Stomach (tissue), 9 donors: ENCODE data around the gene RHOT1. TPM values are rescaled to one million over a fixed set of nuclear protein-coding genes. Genes with fewer than 3 reads are reported as not detected.
"Not testable (repeated sequence)": the region's sequence is repeated elsewhere in the genome, so short reads cannot be mapped to it uniquely, and the experiment has no call there.

Experiments used
- DNase-seq, 2 donors: peaks; one replicate each; pipeline versions ENCODE4 v3.0.0 to v3.0.0-alpha.2; 2013 to 2019
- H3K27ac ChIP-seq, 5 donors: fragments of 200-600 bp in 4 of 5; sonication (generic) in 4 of 5; one replicate each; pipeline ENCODE4 v1.5.1; 2013 to 2019; ENCODE audit warnings: mild to moderate bottlenecking in 1 of 5, moderate library complexity in 1 of 5
- H3K27me3 ChIP-seq, 3 donors: fragments of 200-600 bp; sonication (generic); one replicate each; pipeline ENCODE4 v1.5.1; 2017 to 2019; ENCODE audit warnings: mixed run types in 1 of 3
- H3K36me3 ChIP-seq, 4 donors: fragments of 200-600 bp; sonication (generic); 1 replicate in 3 of 4; 2 replicates in 1 of 4; pipeline ENCODE4 v1.5.1; 2016 to 2019
- H3K4me1 ChIP-seq, 4 donors: fragments of 200-600 bp; sonication (generic); one replicate each; pipeline ENCODE4 v1.5.1; 2016 to 2019
- H3K4me3 ChIP-seq, 4 donors: fragments of 200-600 bp; sonication (generic) in 3 of 4; one replicate each; pipeline ENCODE4 v1.5.1; 2016 to 2019; ENCODE audit warnings: mild to moderate bottlenecking in 1 of 4
- H3K9me3 ChIP-seq, 4 donors: fragments of 200-600 bp; sonication (generic); one replicate each; pipeline ENCODE4 v1.5.1; 2016 to 2019
- CTCF ChIP-seq, 7 experiments: fragments of 450-650 bp in 4 of 7; fragments of 200-600 bp in 3 of 7; sonication (generic) in 3 of 7; IDR thresholded peaks; one replicate each; pipeline ENCODE4 v1.5.1; 2016 to 2019; ENCODE audit warnings: antibody characterized with exemption in 7 of 7, control low read depth in 2 of 7, mild to moderate bottlenecking in 1 of 7
- EP300 ChIP-seq: sonication (generic); formaldehyde crosslinking; IDR thresholded peaks from one replicate; pipeline ENCODE4 v1.6.1; 2017; ENCODE audit warnings: antibody characterized with exemption
- POLR2A ChIP-seq, 4 donors: fragments of 450-650 bp; IDR thresholded peaks; one replicate each; pipeline ENCODE4 v1.6.1; 2016; ENCODE audit warnings: antibody characterized with exemption in 4 of 4, control low read depth in 2 of 4, mild to moderate bottlenecking in 1 of 4, moderate library complexity in 1 of 4
- POLR2AphosphoS5 ChIP-seq, 3 donors: sonication (generic); formaldehyde crosslinking; IDR thresholded peaks; one replicate each; pipeline ENCODE4 v1.6.1; 2016; ENCODE audit warnings: antibody characterized with exemption in 3 of 3
- WGBS, 5 donors: extraction: QIAGEN DNeasy Blood & Tissue Kit in 3 of 5; methylation state at CpG; one replicate each; pipeline versions ENCODE4 v1.1.5 to v1.1.7; 2013 to 2018; 5-methylcytosine and 5-hydroxymethylcytosine counted together
- intact Hi-C: fragments of 100-400 bp; cut with DNase I; formaldehyde crosslinking; loops from one replicate; pipeline ENCODE4 v1.15.1; 2023; ENCODE audit warnings: low total_unique reads
- polyA plus RNA-seq, 3 donors: library from polyadenylated mRNA; stranded (reverse); fragments of 200-250 nt; gene quantifications; one replicate each; pipeline ENCODE4 v1.2.3, GENCODE V29; 2013
- total RNA-seq, 5 donors: library from RNA; depleted of rRNA; stranded (reverse); fragments of >200 nt; gene quantifications; one replicate each; pipeline versions ENCODE4 v1.1.0 to v1.2.3, GENCODE V29; 2014 to 2016
- donor health status: healthy with polysubstance abuse.
- donor health status: Bipolar disorder and iron deficiency.
- donor health status: healthy.

The RHOT1 gene
- total and polyA plus RNA-seq, 8 donors = 7.0 to 219 (median 56.7) TPM

- intact Hi-C loops = no loop called here
- TF ChIP-seq CTCF (IDR thresholded peaks at IDR 0.05) = no peak
- TF ChIP-seq EP300 = no peak
- no peak for TF ChIP-seq POLR2A (IDR thresholded peaks at IDR 0.05)
- no peak for TF ChIP-seq POLR2AphosphoS5 (IDR thresholded peaks at IDR 0.05)
- H3K27me3 ChIP-seq = no peaks in the 10 kb centered on the region
- no peak for DNase-seq
- no peak overlapping the region for H3K4me3 ChIP-seq
- peaks cover 0 to 14% (median 9%) of the 10 kb centered on the region in 4 donors for H3K9me3 ChIP-seq
- peaks cover 31 to 83% (median 64%) of the 10 kb centered on the region in 4 donors for H3K36me3 ChIP-seq
- H3K4me1 ChIP-seq = peaks cover 0 to 6% (median 0%) of the 10 kb centered on the region in 4 donors
- no peak overlapping the region for H3K27ac ChIP-seq
- 82 to 92% (median 88%) methylated on average over 3 of the region's 3 CpGs for WGBS, 5 donors
Measured at GRCh38 chr17:32174889-32175288, 32.6 kb downstream of the RHOT1 start.

- H3K4me3 ChIP-seq, DNase-seq, H3K4me1 ChIP-seq, intact Hi-C loops, H3K27me3 ChIP-seq, H3K27ac ChIP-seq: not testable (repeated sequence)
- Histone ChIP-seq H3K36me3 (peaks cover 38 to 97% (median 91%) of the 10 kb centered on the region in 4 donors), H3K9me3 (peaks cover 0 to 14% (median 9%) of the 10 kb centered on the region in 4 donors)
- 94 to 100% (median 98%) methylated on average over 6 to 24 of the region's 24 CpGs for WGBS, 5 donors
Measured at GRCh38 chr17:32178679-32179078, 36.4 kb downstream of the RHOT1 start.

DNA sequence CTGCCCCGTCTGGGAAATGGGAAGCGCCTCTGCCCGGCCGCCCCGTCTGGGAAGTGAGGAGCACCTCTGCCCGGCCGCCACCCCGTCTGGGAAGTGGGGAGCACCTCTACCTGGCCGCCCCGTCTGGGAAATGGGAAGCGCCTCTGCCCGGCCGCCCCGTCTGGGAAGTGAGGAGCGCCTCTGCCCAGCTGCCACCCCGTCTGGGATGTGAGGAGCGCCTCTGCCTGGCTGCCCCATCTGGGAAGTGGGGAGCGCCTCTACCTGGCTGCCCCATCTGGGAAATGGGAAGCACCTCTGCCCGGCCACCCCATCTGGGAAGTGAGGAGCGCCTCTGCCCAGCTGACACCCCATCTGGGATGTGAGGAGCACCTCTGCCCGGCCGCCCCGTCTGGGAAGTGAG lies 36.8 kb downstream of the RHOT1 start:
- DNase-seq, H3K27ac ChIP-seq, H3K27me3 ChIP-seq, H3K4me1 ChIP-seq, intact Hi-C loops, H3K4me3 ChIP-seq: not testable (repeated sequence)
- H3K9me3 ChIP-seq = peaks cover 0 to 14% (median 9%) of the 10 kb centered on the region in 4 donors
- 90 to 99% (median 98%) methylated on average over 9 to 20 of the region's 23 CpGs for WGBS, 5 donors
- H3K36me3 ChIP-seq = peaks cover 42 to 97% (median 93%) of the 10 kb centered on the region in 4 donors

- DNase-seq, intact Hi-C loops, H3K4me3 ChIP-seq, H3K27me3 ChIP-seq, H3K27ac ChIP-seq, H3K4me1 ChIP-seq: not testable (repeated sequence)
- peaks cover 0 to 14% (median 9%) of the 10 kb centered on the region in 4 donors for H3K9me3 ChIP-seq
- peaks cover 40 to 97% (median 93%) of the 10 kb centered on the region in 4 donors for H3K36me3 ChIP-seq
- 80 to 98% (median 97%) methylated on average over 2 to 25 of the region's 25 CpGs for WGBS, 5 donors
Measured at GRCh38 chr17:32179526-32179925, 37.2 kb downstream of the RHOT1 start.

DNA sequence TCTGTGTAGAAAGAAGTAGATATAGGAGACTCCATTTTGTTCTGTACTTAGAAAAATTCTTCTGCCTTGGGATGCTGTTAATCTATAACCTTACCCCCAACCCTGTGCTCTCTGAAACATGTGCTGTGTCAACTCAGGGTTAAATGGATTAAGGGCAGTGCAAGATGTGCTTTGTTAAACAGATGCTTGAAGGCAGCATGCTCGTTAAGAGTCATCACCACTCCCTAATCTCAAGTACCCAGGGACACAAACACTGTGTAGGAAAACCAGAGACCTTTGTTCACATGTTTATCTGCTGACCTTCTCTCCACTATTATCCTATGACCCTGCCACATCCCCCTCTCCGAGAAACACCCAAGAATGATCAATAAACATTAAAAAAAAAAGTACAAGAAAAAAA lies 38.0 kb downstream of the RHOT1 start:
- H3K27me3 ChIP-seq, H3K4me1 ChIP-seq, H3K27ac ChIP-seq, H3K4me3 ChIP-seq, intact Hi-C loops, DNase-seq: not testable (repeated sequence)
- WGBS, 5 donors = 54 to 85% (median 61%) methylated on average over 2 of the region's 2 CpGs
- Histone ChIP-seq H3K9me3 (peaks cover 0 to 14% (median 9%) of the 10 kb centered on the region in 4 donors), H3K36me3 (peaks cover 38 to 97% (median 93%) of the 10 kb centered on the region in 4 donors)

- no peaks in the 10 kb centered on the region for H3K9me3 ChIP-seq
- DNase-seq = no peak
- intact Hi-C loops = no loop called here
- H3K4me1 ChIP-seq = no peaks in the 10 kb centered on the region
- 90 to 100% (median 98%) methylated on average over 2 of the region's 2 CpGs for WGBS, 5 donors
- peaks cover 15 to 95% (median 85%) of the 10 kb centered on the region in 4 donors for H3K36me3 ChIP-seq
- TF ChIP-seq POLR2A (IDR thresholded peaks at IDR 0.05) (no peak), CTCF (IDR thresholded peaks at IDR 0.05) (no peak), POLR2AphosphoS5 (IDR thresholded peaks at IDR 0.05) (no peak), EP300 (no peak)
- H3K4me3 ChIP-seq = no peak overlapping the region
- no peaks in the 10 kb centered on the region for H3K27me3 ChIP-seq
- no peak overlapping the region for H3K27ac ChIP-seq
Measured at GRCh38 chr17:32185875-32186274, 43.6 kb downstream of the RHOT1 start.
